Breast epithelium (tissue), 4 donors: Measurements from ENCODE around the gene NCOA4. TPM values are rescaled to one million over a fixed set of nuclear protein-coding genes. Genes with fewer than 3 reads are reported as not detected.
"Not testable (repeated sequence)": the region's sequence is repeated elsewhere in the genome, so short reads cannot be mapped to it uniquely, and the experiment has no call there.

ENCODE experiments used
- DNase-seq, 2 donors: peaks; one replicate each; pipeline ENCODE4 v3.0.0-alpha.2; 2019; ENCODE audit warnings: low spot score in 2 of 2
- H3K27ac ChIP-seq, 2 donors: fragments of 200-600 bp; sonication (generic) in 1 of 2; one replicate each; pipeline ENCODE4 v1.5.1; 2016 to 2019; ENCODE audit warnings: mild to moderate bottlenecking in 1 of 2
- H3K27me3 ChIP-seq, 2 donors: fragments of 200-600 bp; sonication (generic) in 1 of 2; one replicate each; pipeline versions ENCODE4 v1.5.1 to v1.6.0; 2017 to 2019; ENCODE audit warnings: control low read depth in 1 of 2, mild to moderate bottlenecking in 1 of 2
- H3K36me3 ChIP-seq: fragments of 200-600 bp; one replicate; pipeline ENCODE4 v1.5.1; 2019
- H3K4me1 ChIP-seq, 2 donors: fragments of 200-600 bp; sonication (generic); one replicate each; pipeline ENCODE4 v1.5.1; 2016 to 2019; ENCODE audit warnings: control low read depth in 1 of 2
- H3K4me3 ChIP-seq, 3 donors: fragments of 200-600 bp; sonication (generic); 1 replicate in 2 of 3; 2 replicates in 1 of 3; pipeline ENCODE4 v1.5.1; 2016 to 2019; ENCODE audit warnings: mild to moderate bottlenecking in 3 of 3, moderate library complexity in 2 of 3
- H3K9me3 ChIP-seq, 2 donors: fragments of 200-600 bp; sonication (generic) in 1 of 2; one replicate each; pipeline ENCODE4 v1.5.1; 2016 to 2019; ENCODE audit warnings: control low read depth in 1 of 2
- POLR2A ChIP-seq: fragments of 450-650 bp; IDR thresholded peaks from one replicate; pipeline ENCODE4 v1.6.1; 2016; ENCODE audit warnings: antibody characterized with exemption, mild to moderate bottlenecking, moderate library complexity
- POLR2AphosphoS5 ChIP-seq, 3 donors: sonication (generic); formaldehyde crosslinking; IDR thresholded peaks; one replicate each; pipeline ENCODE4 v1.6.1; 2017; ENCODE audit warnings: antibody characterized with exemption in 3 of 3
- intact Hi-C: fragments of 100-400 bp; cut with DNase I; formaldehyde crosslinking; loops from one replicate; pipeline ENCODE4 v1.15.1; 2023; ENCODE audit warnings: low total_unique reads
- total RNA-seq, 3 donors: library from RNA; depleted of rRNA; stranded (reverse); fragments of >200 nt; gene quantifications; one replicate each; pipeline ENCODE4 v1.1.0, GENCODE V29; 2016
- TF ChIP-seq, protein P1 (sequence below), 3 donors: fragments of 450-650 bp; IDR thresholded peaks; one replicate each; pipeline ENCODE4 v1.5.1; 2016 to 2017; ENCODE audit warnings: antibody characterized with exemption in 3 of 3, mild to moderate bottlenecking in 3 of 3, moderate library complexity in 3 of 3

NCOA4 gene
- total RNA-seq, 3 donors from 2014 or later = 121 to 200 (median 189) TPM

DNA sequence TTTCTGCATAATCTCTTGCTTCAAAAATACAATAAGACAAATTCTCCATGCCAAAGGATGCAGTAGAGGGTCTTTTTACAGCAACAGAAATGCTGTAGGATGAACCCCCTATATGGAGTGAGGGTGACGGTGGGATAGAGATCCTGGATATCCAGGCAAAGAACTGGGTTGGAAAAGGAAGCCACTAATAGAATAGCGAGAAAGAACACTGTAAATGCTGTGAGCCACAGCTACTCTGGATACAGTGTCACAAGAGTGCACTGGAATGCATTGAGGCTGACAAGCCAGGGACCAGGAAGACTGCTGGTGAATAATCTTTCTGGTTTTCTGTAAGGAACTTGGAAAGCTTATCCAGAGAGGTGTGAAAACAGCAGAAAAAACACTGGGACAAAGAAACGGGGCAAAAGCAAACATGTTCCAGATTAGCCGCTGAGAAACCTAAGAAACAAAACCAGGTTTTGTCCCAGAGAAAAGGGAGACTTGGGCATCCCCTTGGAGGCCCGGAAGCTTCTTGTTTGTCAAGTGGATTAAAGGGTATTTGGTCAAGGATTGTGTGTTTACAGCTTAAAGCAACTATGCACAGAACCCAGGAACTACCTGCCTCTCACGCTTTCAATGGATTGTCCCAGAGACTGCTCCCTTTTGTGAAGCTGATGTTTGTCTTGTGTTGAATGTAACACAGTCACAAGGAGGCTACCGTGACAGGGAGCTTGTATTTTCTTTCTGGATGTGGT, 21.8 kb upstream of the NCOA4 start:
- Histone ChIP-seq H3K9me3 (peaks cover 0 to 5% of the 10 kb centered on the region in 2 donors), H3K4me1 (no peaks in the 10 kb centered on the region), H3K27me3 (no peaks in the 10 kb centered on the region), H3K36me3 (no peaks in the 10 kb centered on the region), H3K4me3 (no peak overlapping the region), H3K27ac (no peak overlapping the region)
- intact Hi-C loops = no loop called here
- DNase-seq = no peak
- TF ChIP-seq POLR2A (no peak), POLR2AphosphoS5 (IDR thresholded peaks at IDR 0.05) (no peak)
- TF ChIP-seq, protein P1, sequence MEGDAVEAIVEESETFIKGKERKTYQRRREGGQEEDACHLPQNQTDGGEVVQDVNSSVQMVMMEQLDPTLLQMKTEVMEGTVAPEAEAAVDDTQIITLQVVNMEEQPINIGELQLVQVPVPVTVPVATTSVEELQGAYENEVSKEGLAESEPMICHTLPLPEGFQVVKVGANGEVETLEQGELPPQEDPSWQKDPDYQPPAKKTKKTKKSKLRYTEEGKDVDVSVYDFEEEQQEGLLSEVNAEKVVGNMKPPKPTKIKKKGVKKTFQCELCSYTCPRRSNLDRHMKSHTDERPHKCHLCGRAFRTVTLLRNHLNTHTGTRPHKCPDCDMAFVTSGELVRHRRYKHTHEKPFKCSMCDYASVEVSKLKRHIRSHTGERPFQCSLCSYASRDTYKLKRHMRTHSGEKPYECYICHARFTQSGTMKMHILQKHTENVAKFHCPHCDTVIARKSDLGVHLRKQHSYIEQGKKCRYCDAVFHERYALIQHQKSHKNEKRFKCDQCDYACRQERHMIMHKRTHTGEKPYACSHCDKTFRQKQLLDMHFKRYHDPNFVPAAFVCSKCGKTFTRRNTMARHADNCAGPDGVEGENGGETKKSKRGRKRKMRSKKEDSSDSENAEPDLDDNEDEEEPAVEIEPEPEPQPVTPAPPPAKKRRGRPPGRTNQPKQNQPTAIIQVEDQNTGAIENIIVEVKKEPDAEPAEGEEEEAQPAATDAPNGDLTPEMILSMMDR (IDR thresholded peaks at IDR 0.05) = no peak

- Histone ChIP-seq H3K27ac (no peak overlapping the region), H3K9me3 (no peaks in the 10 kb centered on the region), H3K4me3 (no peak overlapping the region), H3K4me1 (no peaks in the 10 kb centered on the region), H3K27me3 (no peaks in the 10 kb centered on the region), H3K36me3 (no peaks in the 10 kb centered on the region)
- intact Hi-C loops = no loop called here
- TF ChIP-seq POLR2A (no peak), POLR2AphosphoS5 (IDR thresholded peaks at IDR 0.05) (no peak)
- TF ChIP-seq, protein P1 (IDR thresholded peaks at IDR 0.05) = no peak
- no peak for DNase-seq
Measured at GRCh38 chr10:46050941-46051623, 20.7 kb upstream of the NCOA4 start.

DNA sequence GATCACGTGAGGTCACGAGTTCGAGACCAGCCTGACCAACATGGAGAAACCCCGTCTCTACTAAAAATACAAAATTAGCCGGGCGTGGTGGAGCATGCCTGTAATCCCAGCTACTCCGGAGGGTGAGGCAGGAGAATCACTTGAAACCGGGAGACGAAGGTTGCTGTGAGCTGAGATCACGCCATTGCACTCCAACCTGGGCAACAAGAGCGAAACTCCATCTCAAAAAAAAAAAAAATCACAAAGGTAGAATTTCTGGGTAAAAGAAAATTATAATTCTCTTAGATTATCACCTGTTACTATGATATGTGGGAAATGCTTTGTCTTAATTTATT, 19.0 kb upstream of the NCOA4 start:
- H3K27ac ChIP-seq, H3K36me3 ChIP-seq, DNase-seq, H3K4me3 ChIP-seq, H3K27me3 ChIP-seq, H3K4me1 ChIP-seq, H3K9me3 ChIP-seq, intact Hi-C loops: not testable (repeated sequence)

DNA sequence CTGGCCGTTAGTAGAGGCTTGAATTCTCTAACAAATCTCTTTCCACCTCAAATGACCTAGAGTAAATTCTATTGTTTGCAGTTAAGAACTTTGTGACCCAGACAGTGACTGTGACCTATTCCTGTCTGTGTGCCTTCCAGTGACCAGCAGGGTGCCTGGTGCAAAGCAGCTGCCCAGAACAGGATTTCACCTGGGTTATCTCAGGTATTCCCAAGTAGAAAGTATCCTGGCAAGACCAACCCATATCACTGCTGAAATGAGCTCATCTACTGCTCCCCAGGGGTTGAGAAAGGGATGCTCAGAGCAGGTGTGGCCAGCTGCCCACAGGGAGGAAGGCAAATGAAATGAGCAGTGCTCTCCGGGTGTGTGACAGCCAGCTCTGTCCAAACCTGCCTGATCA, 17.7 kb upstream of the NCOA4 start:
- intact Hi-C loops = no loop called here
- DNase-seq = no peak
- no peaks in the 10 kb centered on the region for H3K9me3 ChIP-seq
- no peak for TF ChIP-seq POLR2A
- TF ChIP-seq, protein P1 (IDR thresholded peaks at IDR 0.05) = no peak
- no peak for TF ChIP-seq POLR2AphosphoS5 (IDR thresholded peaks at IDR 0.05)
- no peaks in the 10 kb centered on the region for H3K27me3 ChIP-seq
- no peaks in the 10 kb centered on the region for H3K4me1 ChIP-seq
- no peaks in the 10 kb centered on the region for H3K36me3 ChIP-seq
- no peak overlapping the region for H3K27ac ChIP-seq
- H3K4me3 ChIP-seq = no peak overlapping the region

DNA sequence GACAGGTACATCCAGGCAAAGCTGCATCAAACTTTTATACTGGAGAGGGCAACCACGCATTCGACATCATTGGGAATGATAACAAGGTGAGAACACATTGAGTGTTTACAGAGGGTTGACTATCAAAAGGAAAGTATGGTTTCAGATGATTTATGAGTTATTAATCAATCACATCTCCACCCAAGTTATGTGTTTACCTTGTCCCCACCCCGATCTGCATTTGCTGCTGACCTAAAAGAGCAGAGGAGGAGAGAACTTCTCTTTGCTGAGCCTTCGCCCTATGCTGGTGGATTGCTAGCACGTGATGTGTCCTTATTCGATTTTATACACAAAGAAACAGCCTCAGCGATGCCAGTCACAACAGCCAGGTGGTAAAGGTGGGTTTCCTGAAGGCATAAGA, 15.8 kb upstream of the NCOA4 start, which contains the start of gene MSMB:
TSS of gene MSMB (minus strand) at position 9 of the 400 bp plus-strand sequence. CDS start 32 bp downstream, outside the sequence.
- TF ChIP-seq, protein P1 (IDR thresholded peaks at IDR 0.05) = no peak
- TF ChIP-seq POLR2AphosphoS5 (IDR thresholded peaks at IDR 0.05) = no peak
- TF ChIP-seq POLR2A = no peak
- no peak within 1 kb of the TSS for H3K27ac ChIP-seq
- DNase-seq = no peak
- H3K9me3 ChIP-seq = no peaks in the 10 kb centered on the region
- H3K4me1 ChIP-seq = no peaks in the 10 kb centered on the region
- H3K27me3 ChIP-seq = no peaks in the 10 kb centered on the region
- intact Hi-C loops = no loop called here
- no peaks in the 10 kb centered on the region for H3K36me3 ChIP-seq
- H3K4me3 ChIP-seq = no peak within 1 kb of the TSS
